HL-60/S4 (cell line): ENCODE results near the gene CXCL14.

Experiments used
- in situ Hi-C: fragments of 300-500 bp; cut with MboI; formaldehyde crosslinking; loops from 2 replicates; pipeline ENCODE4 v1.14.3; 2022; ENCODE audit warnings: low sequenced_read_pairs

The CXCL14 gene

GRCh38 chr5:135578685-135579341 lies at the start of gene CXCL14:
Gene CXCL14 (minus strand): TSS chr5:135578991. CDS start chr5:135578778, 213 bp downstream.
- in situ Hi-C loops = no loop called here

DNA sequence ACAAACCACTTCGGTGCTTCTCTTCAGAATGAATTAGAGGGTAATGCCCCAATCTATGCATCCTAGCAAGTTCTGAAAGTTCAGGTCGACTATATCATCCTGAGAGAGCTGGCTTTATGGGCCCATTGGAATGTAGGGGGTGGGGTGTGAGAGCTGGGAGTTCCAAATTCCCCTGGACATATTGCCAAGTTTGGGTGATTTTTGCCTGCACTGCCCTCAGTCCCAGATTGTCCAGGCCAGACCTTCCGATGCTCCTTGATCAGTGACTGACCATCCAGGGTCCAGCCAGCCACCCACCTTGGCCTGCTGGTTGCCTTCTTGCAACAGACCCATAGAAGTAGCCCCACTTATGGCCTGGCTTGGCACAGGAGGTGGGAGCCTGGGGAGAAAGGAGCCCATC lies 47.8 kb upstream of the CXCL14 start:
- in situ Hi-C loops = no loop called here

- in situ Hi-C loops = no loop called here
Observed at GRCh38 chr5:135625961-135626360, 47.2 kb upstream of the CXCL14 start.

- in situ Hi-C loops = no loop called here
Observed at GRCh38 chr5:135625486-135625885, 46.7 kb upstream of the CXCL14 start.

DNA sequence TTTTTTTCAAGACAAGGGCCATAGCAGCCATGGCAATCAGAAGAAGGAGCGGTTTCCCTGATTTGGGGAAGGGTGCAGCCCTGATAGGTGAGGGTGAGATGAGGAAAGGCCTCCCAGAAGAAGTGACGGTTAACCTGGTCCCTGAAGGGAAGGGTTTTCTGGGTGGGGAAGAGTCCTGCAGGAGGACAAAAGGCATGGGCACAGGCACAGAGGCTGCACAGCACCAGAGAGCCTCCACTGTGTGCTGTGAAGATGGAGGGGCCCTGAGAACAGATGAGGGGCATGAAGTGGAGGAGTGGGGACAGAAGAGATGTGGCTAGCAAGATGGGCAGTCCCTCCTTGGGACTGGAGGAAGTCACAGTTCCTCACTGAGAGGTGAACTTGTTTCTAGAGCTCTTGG lies 46.3 kb upstream of the CXCL14 start:
- in situ Hi-C loops = no loop called here

GRCh38 chr5:135623186-135623715 lies 44.5 kb upstream of the CXCL14 start:
- in situ Hi-C loops = no loop called here

DNA sequence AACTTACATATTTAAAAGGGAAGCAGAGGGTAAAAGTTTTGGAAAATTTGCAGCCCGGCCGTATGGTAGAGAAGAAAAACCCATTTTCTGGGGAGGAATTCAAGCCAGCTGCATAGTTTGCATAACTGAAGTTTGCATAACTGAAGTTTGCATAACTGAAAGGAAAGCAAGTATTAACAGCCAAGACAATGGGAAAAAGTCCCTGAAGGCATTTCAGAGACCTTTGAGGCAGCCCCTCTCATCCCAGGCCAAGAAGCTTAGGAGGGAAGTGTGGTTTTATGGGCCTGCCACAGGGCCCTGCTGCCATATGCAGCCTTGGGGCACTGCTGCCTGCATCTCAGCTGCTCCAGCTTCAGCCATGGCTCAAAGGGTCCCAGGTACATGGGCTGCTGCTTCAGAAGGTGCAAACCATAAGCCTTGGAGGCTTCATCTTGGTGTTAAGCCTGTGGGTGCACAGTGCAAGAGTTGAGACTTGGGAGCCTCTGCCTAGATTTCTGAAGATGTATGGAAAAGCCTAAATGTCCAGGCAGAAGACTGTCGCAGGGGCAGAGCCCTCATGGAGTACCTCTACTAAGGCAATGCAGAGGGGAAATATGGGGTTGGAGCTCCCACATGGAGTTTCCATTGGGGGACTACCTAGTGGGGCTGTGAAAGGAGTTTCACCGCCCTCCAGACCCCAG lies 36.9 kb upstream of the CXCL14 start:
- in situ Hi-C loops = no loop called here

GRCh38 chr5:135615171-135615570 lies 36.4 kb upstream of the CXCL14 start:
- in situ Hi-C loops = no loop called here

DNA sequence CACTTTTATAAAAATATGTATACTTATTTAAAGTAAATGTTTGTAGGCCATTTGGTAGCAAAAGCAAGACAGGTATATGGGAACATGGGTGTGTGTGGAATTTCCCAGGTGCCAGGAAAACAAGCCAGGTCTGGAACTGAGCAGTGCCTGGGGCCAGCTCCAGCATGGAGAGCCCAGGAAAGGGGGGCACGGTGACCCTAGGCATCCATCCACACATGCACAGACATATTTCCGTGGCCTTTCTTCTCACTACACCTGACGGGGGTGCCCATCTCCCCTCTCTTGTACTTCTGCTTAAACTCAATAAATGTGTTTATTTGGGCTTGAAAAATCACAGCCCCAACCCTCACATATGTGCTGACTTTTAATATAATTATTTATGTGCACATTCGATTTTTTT lies 31.2 kb upstream of the CXCL14 start:
- in situ Hi-C loops = no loop called here

DNA sequence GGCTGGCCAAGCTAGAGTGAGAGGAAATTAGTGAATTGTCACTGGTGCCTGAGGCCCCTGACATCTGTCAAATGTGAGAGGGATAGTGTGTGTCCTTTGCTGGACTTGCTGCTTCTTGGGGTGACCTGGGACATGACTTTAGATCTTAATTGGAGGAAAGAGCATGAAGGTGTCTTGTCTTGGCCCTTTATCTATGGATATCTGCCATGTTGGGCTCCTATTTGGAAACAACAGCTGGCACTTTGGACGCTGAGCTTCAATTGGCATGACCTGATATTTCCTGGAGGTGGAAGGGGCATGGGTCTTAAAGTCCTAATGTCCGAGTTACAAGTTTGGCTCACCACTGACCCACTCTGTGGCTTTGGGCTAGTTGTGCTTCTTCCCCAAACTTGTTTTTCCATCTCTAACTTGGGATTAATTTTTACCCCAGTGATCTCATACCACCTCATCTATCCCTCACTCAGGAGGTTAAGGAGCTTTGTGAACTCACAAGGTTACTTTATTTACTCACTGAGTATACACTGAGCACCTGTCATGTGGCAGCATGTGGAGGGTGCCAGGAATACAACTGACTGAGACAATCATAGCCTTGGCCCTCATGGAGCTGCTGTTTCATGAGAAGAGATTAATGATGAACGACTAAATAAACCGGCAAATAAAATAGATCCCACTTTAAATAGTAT lies 30.1 kb upstream of the CXCL14 start:
- in situ Hi-C loops = no loop called here

DNA sequence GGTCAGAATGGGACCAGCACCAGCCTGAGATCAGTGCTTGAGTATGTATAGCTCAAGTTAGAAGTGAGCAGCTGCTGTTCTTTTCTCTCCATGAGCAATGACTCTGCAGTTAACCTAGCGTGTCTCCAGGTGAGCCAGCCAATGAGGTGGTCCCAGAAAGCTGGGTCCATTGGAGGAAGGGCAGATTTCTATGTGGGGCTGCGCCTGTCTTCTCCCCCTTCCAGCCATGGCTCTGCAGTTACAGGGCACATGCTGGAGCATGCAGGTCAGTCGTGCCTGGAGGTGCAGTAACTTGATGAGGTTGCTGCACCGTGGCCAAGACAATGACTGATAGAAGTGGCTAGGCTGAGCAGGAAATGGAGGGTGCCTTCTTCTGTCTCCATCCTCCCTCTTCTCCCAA lies 29.6 kb upstream of the CXCL14 start:
- in situ Hi-C loops = no loop called here

DNA sequence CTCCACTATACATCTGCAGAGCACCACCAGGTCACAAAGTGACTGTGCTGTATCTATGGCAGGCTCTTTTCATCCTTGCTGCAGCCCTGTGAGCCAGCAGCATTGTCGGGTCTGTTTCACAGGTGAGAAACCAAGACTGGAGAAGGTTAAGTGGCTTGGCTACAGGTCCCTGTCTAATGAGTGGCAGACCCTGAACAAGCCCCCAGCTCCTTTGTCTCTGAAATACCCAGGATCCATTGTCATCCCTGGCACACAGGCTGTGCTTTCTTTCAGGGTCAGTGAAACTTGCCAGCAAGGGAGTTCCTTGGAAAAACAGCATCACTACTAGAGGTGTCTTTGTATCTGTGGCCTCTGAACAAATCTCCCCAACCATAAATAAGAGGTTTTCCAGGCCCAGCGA lies 27.6 kb upstream of the CXCL14 start:
- in situ Hi-C loops = no loop called here

GRCh38 chr5:135605221-135605620 lies 26.4 kb upstream of the CXCL14 start:
- in situ Hi-C loops = no loop called here

DNA sequence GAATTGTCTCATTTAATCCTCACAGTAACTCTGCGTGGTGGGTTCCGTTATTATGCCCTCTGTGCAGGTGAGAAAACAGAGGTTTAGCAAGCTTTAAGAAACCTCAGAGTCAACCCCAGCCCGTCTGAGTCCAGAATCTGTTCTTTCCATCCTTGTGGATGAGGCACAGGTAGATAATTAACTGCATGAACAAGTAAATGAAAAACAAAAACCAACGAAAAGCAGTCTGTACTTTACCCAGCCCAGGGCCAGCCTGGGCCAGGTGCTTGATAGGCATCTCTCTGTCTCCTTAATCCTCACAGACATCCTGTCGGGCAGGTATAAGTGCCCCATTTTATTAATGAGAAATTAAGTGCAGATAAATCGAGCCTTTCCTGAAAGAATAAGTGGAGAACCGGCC lies 25.3 kb upstream of the CXCL14 start:
- in situ Hi-C loops = no loop called here

DNA sequence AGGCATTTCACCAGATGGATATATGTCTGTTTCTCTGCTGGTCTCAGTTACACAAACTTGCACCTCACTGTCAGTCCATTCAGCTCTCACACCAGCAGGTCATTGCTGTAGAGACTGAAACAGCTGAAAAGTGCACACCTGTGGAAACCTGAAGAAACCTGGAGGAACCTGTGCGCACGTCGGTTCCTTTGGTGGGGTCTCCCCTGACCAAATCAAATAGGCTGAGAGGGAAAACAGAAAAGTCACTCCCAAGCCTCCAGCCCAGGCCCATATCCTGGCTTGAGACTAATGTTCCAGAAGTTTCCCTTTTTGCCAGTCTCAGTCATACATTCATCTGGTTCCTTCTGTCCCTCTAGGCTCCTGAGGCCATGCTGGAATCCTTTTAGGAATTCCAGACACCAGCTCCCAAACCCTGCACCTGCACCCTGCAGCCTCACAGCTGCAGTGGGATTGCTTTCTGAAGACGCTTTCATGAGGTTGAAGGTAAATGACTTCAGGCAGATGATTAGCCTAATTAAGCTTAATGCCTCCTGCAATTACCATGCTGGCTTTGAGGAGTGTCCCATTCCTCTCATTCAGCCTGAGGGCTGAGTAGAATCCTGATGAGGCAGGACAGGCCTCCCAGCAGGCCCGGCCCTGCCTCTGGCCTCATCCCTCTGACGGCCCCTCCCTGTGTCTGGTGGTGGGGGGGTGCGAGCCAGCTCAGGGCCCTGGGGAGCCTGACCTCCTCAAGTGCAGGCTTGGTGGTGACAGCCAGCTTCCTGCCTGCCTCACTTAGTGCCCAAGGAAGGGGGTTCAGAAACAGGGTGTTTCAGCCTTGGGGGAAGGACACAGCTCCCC lies 24.3 kb upstream of the CXCL14 start:
- in situ Hi-C loops = no loop called here

DNA sequence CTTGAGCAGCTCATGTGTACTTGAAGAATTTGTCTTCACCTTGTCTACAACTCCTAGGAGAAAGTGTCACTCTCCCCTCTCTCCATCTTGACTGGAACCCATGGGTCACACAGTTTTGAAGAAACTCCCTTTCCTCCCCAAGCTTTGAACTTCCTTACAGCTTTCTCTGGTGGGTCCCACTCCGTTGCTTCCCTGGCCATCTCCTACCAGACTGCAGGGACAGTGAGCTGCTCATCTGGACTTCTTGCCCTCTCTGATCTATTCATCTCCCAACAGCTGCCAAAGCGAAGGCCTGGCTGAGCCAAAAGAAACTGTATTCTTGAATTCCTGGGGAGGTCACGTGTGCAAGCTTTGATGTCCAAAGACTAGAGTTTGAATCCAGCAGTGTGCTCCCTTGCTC lies 22.7 kb upstream of the CXCL14 start:
- in situ Hi-C loops = no loop called here

DNA sequence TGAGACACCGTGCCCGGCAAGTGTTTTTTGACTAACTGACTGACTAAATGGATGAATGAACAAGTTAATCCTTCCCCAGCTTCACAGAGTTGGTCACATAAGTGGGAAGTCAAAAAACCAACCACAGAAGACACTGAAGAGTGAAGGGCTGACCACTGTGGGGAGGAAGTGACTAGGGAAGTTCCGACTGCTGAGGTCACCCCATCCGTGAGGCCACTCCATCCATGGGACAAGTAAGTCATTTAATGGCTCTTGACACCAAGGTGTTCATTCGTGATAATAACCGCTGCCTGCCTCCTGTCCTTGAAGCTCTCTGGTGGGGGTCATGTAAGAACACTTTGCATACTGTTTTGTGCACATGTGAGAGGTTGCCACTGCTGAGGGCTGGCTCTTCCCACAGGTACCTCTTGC lies 22.2 kb upstream of the CXCL14 start:
- in situ Hi-C loops = no loop called here

DNA sequence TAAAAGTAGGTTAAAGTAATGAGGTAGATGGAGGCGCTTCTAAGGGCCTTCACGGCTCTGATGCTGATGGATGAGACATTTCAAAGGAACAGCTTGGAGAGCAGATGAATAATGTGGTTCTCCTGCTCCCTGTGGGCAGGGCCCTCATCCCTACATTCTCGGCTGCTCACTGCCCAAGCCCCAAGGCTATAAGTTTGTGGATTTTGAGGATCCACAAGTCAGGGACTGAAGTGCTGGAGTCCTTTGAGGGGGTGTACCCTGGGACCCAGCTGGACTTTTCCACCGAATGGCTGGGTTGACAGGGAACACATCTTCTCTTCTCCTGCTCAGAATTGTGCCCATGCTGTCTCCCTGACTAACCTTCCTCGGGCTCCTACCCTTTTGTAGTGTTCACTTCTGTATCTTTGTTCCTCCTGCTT lies 21.4 kb upstream of the CXCL14 start:
- in situ Hi-C loops = no loop called here

DNA sequence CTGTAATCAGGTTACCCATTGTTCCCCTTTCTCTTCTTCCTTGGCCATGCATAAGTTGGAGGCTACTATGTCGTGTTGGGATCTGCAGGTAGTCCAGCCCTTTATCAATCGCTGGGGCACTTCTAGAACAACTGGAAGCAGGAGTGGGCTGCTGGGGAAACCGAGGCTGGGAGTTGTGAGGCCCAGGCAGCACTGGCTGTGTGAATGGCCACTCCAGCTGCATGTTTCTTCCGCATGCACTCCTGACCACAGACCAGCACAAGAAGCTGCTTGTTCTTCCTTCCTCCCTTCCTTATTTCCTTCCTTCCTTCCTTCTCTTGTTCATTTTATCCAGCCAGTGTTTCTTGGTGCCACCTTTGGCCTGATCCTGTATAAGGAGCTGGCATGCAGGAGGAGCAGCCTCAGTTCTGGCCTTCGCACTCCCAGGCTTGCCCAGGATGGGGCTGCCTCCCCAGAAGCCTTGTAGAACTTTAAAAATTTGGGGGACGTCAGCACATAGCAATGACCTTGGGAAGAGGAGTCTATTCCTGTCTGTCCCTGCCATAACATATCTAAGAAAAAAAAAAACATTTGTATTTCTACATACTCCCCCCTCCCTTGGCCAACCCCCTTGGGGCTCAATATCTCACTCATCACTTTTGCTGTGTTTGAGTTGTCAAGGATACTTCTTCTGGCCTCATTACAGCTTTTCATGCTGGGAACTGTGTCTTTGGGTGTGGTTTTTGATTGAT lies 20.8 kb upstream of the CXCL14 start:
- in situ Hi-C loops = no loop called here

DNA sequence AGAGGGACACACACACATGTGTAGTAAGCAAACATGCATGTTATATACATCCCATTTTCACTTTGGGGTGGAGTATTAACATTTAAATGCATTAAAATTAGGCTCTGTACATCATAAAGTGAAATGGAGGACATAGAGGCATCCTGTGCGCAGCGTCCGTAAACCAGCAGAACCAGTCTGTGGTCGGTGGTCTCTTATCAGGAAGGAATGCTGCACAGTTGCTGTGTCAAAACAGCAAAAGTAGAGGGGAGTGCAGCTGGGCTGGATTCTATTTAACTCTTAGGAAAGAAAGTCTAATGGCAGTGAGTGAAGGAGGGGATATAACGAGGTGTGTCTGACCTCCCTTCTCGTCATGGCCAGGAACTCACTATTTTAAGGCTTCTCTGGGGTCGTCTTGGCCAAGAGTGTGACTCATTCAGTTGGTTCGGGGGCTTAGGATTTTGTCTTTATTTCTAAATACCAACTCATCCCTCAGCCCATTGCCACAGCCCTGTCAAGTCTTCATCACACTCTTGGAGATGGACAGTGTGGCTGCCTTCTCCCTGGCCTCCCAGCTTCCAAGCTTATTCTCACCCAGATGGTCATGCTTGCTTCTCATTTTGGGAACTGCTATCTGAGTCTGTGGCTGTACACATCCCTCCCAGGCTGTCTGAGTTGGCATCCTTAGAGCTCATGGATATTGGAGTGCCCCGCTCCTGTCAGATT lies 20.1 kb upstream of the CXCL14 start:
- in situ Hi-C loops = no loop called here
